HG02798 (cell line): ENCODE data around the gene CRNN.

Source experiments
- ATAC-seq: cut with Tn5 transposase; IDR thresholded peaks from one replicate; pipeline ENCODE4 v1.9.1; 2021; ENCODE audit warnings: mild to moderate bottlenecking; ENCODE audit not compliant: unreplicated experiment, poor library complexity

Gene CRNN

DNA sequence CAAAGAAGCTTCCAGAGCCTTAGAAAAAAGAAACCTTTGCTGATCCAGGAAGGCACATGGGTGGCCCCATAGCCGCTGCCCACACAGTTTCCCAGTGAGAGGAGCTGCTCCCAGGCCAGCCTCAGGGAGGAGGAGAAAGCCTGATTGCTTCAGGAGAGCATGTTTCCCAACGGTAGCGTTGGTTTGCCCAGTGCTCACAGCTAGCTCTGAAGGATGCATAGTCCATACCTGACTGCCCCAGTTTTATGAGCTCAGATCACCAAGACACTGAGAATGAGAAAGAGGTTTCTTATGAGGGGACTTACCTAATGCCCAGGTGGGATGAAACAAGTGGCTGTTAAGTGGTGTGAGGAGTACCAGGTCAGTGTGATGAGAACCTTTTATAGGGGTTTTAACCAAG lies at the start of gene CRNN:
TSS of gene CRNN (minus strand) at position 355 of the 400 bp plus-strand sequence. CDS start 2,030 bp downstream, outside the sequence.
- ATAC-seq = no peak

- ATAC-seq = no peak
These were observed 48.6 kb upstream of the CRNN start for GRCh38 chr1:152462636-152463035.

DNA sequence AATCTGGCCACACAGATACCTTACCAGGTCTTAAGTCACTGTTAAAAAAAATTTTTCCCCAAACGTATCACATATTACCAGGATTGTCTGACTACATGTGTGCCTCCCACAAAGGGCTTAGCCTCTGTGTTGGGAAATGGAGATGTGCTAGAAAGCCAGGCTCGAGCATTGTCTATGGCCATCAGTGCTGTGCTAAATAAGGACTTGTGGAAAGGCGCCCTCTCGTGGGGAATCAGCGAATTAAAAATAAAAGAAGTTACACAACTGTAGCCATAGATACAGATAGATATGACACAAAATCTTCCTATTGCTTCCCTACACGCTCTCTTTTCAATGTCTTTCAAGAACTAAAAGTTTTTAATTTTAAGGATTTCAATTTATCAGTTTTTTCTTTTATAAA lies 47.5 kb upstream of the CRNN start:
- ATAC-seq = no peak

DNA sequence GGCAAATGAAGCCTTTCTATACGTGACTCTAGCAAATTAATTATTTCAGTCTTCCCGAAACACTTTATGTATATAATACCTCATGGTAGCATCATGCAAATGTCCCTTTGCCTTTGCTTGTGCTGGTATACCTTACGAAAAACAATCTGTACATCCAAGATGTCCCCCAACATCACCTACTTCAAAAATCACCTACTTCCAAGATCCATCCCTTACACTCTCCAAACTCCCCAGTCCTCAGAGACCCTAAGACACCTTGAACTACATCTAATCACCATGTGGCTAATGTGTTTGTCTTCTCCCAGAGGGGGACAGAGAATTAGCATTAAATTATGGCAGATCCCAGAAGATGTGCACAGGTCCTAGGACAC lies 46.5 kb upstream of the CRNN start:
- no peak for ATAC-seq

DNA sequence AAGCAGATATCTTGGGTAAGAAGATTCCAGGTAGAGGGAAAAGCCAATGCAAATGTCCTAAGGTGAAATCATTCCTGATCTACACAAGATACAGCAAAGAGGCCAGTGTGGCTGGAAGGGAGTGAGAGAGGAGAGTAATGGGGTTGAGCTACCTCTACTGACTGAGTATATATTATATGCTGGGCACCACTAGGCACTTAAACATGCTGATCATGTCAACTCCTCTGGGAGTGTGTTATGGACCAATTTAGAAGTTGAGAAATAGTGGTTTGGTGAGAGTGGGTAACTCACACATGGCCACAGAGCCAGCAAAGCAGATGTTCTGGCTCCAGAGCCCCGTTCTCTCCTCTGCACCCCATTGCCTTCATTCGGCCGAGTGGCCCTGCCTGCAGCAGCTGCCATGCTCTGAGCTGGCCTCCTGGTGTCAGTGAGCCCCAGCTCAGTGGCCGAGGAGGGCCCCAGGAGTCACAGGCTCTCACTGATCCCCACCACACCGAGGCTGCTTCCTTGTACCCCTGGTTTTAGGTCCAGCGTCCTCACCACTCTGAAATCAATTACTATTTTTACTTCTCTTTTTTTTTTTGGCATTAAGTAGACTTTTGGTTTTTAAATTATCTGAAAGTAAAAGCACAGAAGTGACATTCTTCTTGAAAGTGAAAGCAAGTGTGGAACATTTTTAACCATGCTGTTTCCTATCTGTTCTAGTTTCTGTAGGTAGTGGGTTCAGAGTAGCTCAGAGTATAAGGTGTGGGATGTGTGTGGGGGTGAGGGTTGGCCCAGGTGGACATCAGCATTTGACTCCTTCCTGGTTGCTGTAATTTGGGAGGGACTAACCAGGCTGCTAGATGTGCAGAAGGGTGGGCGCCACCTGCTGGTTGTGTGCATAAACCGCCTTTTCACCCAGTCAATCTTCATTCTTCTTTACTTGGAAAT lies 45.8 kb upstream of the CRNN start:
- peak; percentile 93 for ATAC-seq

DNA sequence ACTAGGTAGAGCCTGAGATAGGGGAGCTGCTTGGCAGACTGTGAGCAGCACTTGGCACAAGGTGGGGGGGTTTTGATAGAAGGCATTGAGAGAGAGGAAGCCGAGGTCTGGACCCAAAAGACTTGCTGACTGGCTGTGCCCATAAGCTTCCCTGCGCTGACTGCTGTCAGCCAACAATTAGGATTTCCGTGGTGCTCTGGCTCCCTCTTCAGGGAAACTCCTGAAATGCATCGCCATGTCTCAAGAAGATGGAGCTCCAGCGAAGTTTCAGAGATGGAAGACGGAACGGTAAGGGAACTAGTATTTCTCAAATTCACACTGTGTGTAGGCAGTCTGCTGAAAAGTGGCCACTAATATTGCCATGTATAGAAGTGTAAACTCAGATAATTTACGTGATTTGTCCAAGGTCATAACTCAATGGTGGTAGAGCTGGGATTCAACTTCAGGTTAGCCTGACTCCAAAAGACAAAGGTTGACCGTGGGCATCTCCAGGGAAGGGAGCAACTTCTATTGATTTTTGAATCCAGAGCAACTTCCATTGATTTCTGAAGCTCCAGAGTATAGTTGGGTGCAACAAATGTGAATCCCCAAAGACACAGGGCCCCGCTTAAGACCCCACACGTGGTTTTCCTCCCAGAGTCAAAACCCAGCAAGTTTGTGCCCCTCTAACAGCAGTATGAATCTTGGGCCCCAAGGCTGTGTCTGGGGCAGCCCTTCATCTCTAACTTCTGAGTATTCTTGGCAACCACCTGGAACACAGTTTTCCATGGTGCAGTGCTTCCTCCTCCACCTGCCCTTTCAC lies 44.5 kb upstream of the CRNN start:
- peak; percentile 51 for ATAC-seq

DNA sequence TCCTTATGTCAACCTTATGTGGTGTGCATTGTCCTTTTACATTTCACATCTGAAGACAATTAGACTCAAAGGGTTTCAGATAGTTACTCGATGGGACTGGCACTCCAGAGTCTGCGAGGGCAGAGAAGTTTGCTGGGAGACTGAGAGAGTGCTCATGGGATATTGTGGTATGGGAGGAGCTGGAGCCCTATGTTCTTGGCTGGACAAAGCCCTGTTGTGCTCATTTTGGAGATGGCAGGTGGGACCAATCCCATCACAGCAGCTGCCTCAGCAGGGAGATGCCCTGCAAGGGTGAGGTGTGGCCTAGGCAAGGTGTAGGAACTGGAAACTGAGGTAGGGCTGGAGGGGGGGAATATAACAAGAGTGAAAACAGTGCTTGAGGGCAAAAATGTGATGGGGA lies 43.5 kb upstream of the CRNN start:
- ATAC-seq = no peak

- ATAC-seq = no peak
These were observed 43.0 kb upstream of the CRNN start for GRCh38 chr1:152457071-152457470.

GRCh38 chr1:152451254-152451653 lies 37.2 kb upstream of the CRNN start:
- no peak for ATAC-seq

GRCh38 chr1:152449661-152450060 lies 35.6 kb upstream of the CRNN start:
- ATAC-seq = no peak

- no peak for ATAC-seq
These were observed 34.4 kb upstream of the CRNN start for GRCh38 chr1:152448496-152448895.

- ATAC-seq = no peak
These were observed 34.0 kb upstream of the CRNN start for GRCh38 chr1:152448095-152448494.

- no peak for ATAC-seq
These were observed 33.4 kb upstream of the CRNN start for GRCh38 chr1:152447484-152447883.

DNA sequence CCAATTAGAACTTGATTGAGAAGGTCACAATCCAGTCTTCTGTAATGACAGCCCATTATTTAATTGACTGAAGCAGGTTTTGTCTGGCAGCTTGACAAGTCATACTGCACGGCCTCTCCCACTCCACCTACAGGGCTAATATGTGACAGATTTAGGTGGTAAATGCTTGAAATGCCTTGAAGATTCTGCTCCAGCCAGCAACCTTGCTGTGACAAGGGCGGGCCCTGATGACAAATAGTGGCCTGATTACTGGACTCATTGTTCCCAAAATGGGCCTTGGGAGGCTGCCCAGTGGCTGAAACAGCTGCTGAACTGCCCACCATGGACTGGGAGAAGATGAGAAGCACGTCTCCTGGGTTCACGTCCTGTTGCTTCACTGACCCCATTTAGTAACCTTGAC lies 30.0 kb upstream of the CRNN start:
- no peak for ATAC-seq

DNA sequence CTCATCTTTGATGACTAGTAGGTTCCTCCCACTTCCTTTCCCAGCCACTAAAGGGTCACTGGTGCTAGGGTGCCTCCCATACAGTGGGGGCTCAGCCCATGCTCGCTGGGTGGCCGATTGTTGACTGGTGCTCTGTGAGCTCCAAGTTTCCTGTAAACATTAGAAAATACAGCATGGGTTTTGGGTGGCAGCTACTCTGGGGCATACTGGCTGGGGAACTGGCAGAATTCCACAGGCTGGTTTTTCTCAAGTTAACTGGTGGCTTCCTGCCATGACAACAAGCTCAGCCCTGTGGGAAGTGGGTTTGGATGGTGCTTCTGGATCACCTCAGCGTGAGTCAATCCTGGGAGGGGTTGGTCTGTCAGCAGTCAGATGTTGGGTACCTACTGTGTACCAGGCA lies 28.7 kb upstream of the CRNN start:
- ATAC-seq = no peak

DNA sequence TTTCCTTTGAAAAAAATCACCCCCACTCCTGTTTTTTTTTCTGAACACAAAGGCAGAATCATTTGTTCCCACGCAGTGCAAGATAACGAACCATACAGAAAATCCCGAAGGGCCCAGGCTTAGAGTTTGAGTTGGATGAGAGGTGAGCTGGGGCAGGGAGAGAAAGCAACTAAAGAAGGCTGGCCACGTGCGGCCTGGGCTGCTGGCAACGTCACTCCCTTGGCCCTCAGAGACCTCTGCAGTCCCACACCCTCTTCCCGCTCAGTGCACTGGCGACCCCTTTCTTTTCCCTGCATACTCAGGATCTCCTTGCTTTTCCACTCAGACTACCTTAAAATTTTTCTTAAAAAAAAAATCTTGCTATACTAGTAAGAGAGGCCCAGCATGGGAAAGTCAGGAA lies 28.2 kb upstream of the CRNN start:
- ATAC-seq = no peak

DNA sequence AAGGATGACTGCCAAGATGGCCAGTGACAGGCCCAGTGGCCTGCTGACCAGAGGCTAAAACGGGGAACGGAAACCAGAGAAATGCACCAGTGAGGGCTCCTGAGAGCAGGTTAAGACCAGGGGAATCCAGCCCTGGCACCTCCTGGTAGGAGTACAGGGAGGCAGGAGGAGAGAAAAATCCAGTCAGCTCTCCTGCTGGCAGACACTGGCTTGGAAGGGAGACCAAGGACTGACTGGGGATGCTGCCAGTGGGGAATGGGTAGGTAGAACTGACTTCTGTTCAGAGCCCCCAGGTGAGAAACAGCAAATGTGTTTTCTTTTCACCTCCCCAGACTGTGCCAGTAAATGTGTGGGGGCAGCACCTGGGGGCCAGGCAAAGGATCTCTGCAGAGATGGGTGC lies 27.7 kb upstream of the CRNN start:
- ATAC-seq = no peak

- peak; percentile 96 for ATAC-seq
These were observed 26.8 kb upstream of the CRNN start for GRCh38 chr1:152440635-152441471.

DNA sequence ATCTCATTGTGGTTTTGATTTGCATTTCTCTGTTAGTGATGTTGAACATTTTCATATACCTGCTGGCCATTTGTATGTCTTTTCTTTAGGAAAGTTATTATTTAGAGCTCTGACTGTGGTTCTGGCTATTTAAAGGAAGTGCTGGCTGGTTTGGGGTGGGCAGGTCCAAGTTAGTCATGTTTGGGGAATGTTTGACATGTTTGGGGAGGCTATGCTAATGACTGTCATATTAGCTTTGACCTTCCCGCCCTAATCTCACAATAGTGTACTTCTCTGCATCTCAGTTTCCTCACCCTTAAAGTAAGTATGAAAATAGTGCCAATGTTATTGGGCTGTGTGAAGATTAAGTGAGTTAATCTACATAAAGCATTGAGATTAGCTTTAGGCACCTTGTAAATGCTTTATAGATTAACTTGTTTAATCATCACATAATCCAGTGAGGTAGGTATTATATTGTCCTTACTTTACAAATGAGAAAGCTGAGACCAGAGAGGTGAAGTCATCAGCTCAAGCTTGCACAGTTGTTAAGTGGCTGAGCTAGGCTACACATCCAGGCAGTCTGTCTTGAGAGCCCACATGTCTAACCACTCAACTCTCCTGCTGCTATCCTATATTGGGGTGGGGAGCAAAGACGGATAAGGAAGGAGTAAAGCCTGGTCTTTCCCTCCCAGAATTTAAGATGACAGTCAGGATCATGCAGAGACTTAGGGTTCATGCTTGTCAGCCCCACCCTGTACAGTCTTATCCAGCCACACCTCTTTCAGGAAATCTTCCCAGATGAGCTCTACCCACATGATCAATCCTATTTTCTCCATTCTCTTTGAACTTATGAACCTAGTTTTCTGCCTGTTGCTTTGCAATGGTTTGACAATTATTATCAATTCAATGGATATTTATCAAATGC lies 22.8 kb upstream of the CRNN start:
- no peak for ATAC-seq

DNA sequence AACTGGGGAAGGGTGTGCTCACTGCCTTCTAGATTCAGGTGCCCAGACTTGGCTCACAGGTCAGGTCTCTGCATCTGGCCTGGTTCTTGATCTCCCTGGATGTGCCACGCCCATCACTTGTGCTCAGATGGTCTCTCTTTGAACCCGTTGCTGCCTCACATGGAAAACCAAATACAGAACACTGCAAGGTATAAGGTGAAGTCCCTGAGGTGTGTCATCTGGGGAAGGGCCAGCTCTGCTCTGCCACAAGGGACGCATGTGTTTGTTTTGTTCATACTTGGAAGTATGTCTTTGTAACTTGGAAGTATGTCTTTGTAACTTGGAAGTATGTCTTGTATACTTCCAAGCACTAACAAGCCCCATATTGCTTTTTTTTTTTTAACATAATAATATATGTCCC lies 13.4 kb upstream of the CRNN start:
- ATAC-seq = no peak
